GM12891 (cell line): ENCODE measurements around the gene MRPL16.
"Not testable (repeated sequence)": the region's sequence is repeated elsewhere in the genome, so short reads cannot be mapped to it uniquely, and the experiment has no call there.

Experiments used
- DNase-seq: peaks from one replicate; pipeline ENCODE4 v3.0.0; 2011; ENCODE audit warnings: low spot score; ENCODE audit not compliant: insufficient read length
- FAIRE-seq: peaks from 2 replicates; lab custom pipeline; 2011; peaks lifted over from hg19 to GRCh38; lab: Jason Lieb, UNC
- PAX5 ChIP-seq: IDR thresholded peaks from 2 replicates; pipeline ENCODE4 v1.6.1; 2011; ENCODE audit warnings: low read length, moderate library complexity, mild to moderate bottlenecking; ENCODE audit not compliant: insufficient read depth, severe bottlenecking
- POLR2A ChIP-seq: IDR thresholded peaks from 2 replicates; pipeline ENCODE4 v1.6.1; 2011; ENCODE audit warnings: low read depth, low read length, control low read depth
- POLR2AphosphoS5 ChIP-seq: IDR thresholded peaks from 2 replicates; pipeline ENCODE4 v1.6.1; 2011; ENCODE audit warnings: low read depth, low read length, control low read depth
- POU2F2 ChIP-seq: IDR thresholded peaks from 2 replicates; pipeline ENCODE4 v1.6.1; 2011; ENCODE audit warnings: low read depth, mild to moderate bottlenecking, control low read depth, low read length, moderate library complexity
- SPI1 ChIP-seq: IDR thresholded peaks from 2 replicates; pipeline ENCODE4 v1.6.1; 2011; ENCODE audit warnings: low read depth, low read length, control low read depth
- TAF1 ChIP-seq: IDR thresholded peaks from 2 replicates; pipeline ENCODE4 v1.6.1; 2011; ENCODE audit warnings: low read depth, low read length, control low read depth

The MRPL16 gene

GRCh38 chr11:59794417-59794816, 16.2 kb downstream of the MRPL16 start:
- no peak for DNase-seq
- no peak for FAIRE-seq
- TF ChIP-seq TAF1 = no peak
- no peak for TF ChIP-seq PAX5
- TF ChIP-seq POLR2A = no peak
- TF ChIP-seq POLR2AphosphoS5 = no peak
- no peak for TF ChIP-seq SPI1
- TF ChIP-seq POU2F2 = no peak

DNA sequence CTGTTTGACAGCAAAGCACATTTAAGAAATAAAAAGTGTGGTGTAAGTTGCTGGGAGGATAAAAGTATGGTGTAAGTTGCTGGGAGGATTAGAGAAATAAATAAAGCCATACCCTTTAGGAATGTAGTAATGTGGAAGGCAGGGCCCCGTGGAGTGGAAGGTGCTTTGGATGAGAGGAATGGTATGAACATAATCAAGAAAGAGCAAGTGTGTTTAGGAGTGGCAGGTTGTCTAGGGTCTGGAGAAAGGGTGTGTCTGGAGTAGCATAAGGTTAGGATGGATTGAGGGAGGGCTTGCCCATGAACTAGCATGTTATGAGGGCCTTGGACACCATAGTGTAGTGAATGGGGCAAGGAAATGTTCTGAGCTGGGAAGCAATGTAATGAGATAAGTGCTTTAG, 18.1 kb downstream of the MRPL16 start:
- DNase-seq (no peak), FAIRE-seq (no peak)
- TF ChIP-seq POU2F2 (no peak), TAF1 (no peak), POLR2A (no peak), SPI1 (no peak), PAX5 (no peak), POLR2AphosphoS5 (no peak)

DNA sequence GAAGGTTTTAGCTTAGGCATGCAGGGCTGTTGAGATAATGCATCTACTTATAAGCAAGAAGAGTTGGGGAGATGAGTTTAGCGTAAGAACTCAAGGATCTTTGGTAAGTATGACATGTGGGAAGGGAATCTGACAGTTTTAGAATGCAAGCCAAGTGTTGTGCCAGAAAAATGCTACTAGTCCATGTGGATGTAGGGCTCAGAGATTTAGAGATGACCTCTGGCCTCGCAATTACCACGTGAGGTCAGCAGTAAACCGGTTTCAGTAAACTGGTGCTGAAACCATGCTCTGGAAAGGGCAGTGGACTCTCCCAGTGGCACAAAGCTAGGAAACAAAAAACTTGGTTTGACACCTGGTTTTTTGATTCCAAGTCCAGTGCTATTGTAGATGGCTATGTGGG, 18.9 kb downstream of the MRPL16 start:
- no peak for DNase-seq
- no peak for FAIRE-seq
- TF ChIP-seq POU2F2 (no peak), SPI1 (no peak), TAF1 (no peak), PAX5 (no peak), POLR2AphosphoS5 (no peak), POLR2A (no peak)

GRCh38 chr11:59787816-59788215, 22.8 kb downstream of the MRPL16 start:
- FAIRE-seq (no peak), DNase-seq (no peak)
- TF ChIP-seq TAF1 = no peak
- TF ChIP-seq PAX5 = no peak
- TF ChIP-seq POLR2AphosphoS5 = no peak
- no peak for TF ChIP-seq SPI1
- TF ChIP-seq POLR2A = no peak
- no peak for TF ChIP-seq POU2F2

- no peak for FAIRE-seq
- no peak for DNase-seq
- TF ChIP-seq TAF1 = no peak
- no peak for TF ChIP-seq POLR2A
- TF ChIP-seq PAX5 = no peak
- no peak for TF ChIP-seq SPI1
- no peak for TF ChIP-seq POU2F2
- no peak for TF ChIP-seq POLR2AphosphoS5
Measured at GRCh38 chr11:59787255-59787588, 23.4 kb downstream of the MRPL16 start.

GRCh38 chr11:59785818-59786217, 24.8 kb downstream of the MRPL16 start:
- FAIRE-seq (no peak), DNase-seq (no peak)
- TF ChIP-seq PAX5 = no peak
- TF ChIP-seq POLR2A = no peak
- TF ChIP-seq TAF1 = no peak
- no peak for TF ChIP-seq SPI1
- no peak for TF ChIP-seq POLR2AphosphoS5
- TF ChIP-seq POU2F2 = no peak

DNA sequence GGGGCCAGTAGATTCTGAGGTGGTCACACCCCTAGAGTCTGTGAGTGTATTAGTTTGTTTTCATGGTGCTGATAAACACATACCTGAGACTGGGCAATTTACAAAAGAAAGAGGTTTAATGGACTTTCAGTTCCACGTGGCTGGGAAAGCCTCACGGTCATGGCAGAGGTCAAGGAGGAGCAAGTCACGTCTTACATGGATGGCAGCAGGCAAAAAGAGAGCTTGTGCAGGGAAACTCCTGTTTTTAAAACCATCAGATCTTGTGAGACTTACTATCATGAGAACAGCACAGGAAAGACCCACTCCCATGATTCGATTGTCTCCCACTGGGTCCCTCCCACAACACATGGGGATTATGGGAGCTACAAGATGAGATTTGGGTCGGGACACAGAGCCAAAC, 26.1 kb downstream of the MRPL16 start:
- not testable (repeated sequence) for DNase-seq, FAIRE-seq

DNA sequence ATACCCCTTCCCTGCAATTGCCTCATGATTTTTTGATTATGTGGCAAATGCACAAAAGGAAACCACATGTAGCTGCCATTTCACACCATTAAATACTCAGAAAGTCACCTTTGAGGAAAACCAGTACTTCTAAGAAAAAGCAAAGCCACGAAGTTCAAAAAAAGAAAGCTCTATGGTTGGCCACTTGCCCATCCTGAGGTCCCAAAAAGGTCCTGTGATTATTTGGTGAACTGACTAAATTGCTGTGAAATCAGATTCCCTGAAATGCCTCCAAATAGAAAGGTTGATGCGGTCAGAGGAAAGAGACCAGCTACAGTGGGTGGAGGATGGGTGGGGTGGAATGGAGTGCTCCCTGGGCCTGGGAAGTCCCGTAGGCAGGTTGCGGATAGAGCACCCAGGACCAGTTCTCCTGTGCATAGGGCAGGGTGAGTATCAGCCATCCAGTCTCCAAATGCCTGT, 26.9 kb downstream of the MRPL16 start:
- TF ChIP-seq POLR2AphosphoS5 (no peak), POU2F2 (no peak), TAF1 (no peak), PAX5 (no peak), SPI1 (no peak), POLR2A (no peak)
- FAIRE-seq = no peak
- no peak for DNase-seq

GRCh38 chr11:59782080-59782479, 28.5 kb downstream of the MRPL16 start:
- no peak for DNase-seq
- FAIRE-seq = no peak
- TF ChIP-seq POLR2AphosphoS5 = no peak
- TF ChIP-seq PAX5 = no peak
- no peak for TF ChIP-seq TAF1
- TF ChIP-seq SPI1 = no peak
- TF ChIP-seq POLR2A = no peak
- no peak for TF ChIP-seq POU2F2

GRCh38 chr11:59779487-59779886, 31.1 kb downstream of the MRPL16 start:
- no peak for TF ChIP-seq POLR2A
- TF ChIP-seq TAF1 = no peak
- no peak for TF ChIP-seq PAX5
- no peak for TF ChIP-seq POU2F2
- TF ChIP-seq POLR2AphosphoS5 = no peak
- TF ChIP-seq SPI1 = no peak
- DNase-seq (no peak), FAIRE-seq (no peak)
